Stimulated activated naive CD4-positive, alpha-beta T cell (primary cell): Measurements from ENCODE around the gene KLHL18.
"Not testable (repeated sequence)": the region's sequence is repeated elsewhere in the genome, so short reads cannot be mapped to it uniquely, and the experiment has no call there.

Source experiments
- DNase-seq, 6 experiments: peaks; one replicate each; lab custom pipeline; 2025; lab: John Stamatoyannopoulos, UW

Gene KLHL18

GRCh38 chr3:47314056-47314764, 31.5 kb downstream of the KLHL18 start:
- DNase-seq, result no peak

- no peak for DNase-seq
Observed at GRCh38 chr3:47315069-47315647, 32.4 kb downstream of the KLHL18 start.

DNA sequence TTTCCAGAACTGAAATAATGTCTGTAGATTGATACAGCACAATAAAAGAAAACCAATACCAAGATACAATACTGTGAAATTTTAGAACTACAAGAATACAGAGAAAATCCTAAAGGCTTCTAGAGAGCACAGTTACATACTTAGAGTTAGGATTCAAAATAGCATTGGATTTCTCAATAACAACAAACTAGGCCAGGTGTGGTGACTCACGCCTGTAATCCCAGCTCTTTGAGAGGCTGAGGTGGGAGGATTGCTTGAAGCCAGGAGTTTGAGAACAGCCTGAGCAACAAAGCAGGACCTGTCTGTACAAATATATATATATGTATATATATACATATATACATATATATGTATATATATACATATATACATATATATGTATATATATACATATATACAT, 33.4 kb downstream of the KLHL18 start:
- not testable (repeated sequence) for DNase-seq

DNA sequence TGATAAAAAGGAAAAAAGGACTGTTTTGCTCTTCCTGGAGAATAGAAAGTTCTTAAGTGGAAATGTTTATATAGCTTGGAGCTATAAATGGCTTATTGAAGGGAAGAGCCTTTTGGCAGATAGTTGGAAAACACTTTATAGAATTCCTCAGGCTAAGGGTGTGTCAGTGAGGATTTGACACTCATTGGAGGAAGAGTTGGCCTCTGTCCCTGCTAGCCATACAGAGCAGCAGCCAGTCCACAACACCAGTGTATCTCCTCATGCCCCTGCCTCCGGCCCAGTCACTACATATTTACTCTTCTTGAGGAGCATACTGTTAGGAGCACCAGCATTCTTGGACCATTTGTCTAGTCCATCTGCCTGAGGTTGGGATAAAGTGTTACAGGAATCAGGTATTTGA, 36.2 kb downstream of the KLHL18 start:
- no peak for DNase-seq

DNA sequence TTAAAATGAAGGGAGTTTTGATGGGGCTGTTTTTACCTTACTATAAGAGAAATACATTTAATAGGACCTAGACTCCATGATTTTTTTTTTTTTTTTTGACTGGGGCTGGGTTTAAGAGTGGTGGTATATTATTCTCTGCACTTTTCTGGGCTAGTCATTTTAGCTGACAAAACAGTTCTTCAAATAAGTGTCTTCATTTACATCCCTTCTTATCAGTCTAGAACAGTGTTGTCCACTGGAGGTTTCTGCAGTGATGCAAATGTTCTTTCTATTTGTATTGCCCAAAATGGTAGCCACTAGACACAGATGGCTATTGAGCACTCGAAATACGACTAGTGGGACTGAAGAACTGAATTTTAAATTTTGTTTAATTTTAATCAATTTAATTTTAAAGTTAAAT, 37.2 kb downstream of the KLHL18 start:
- DNase-seq, result no peak

- DNase-seq, result no peak
Observed at GRCh38 chr3:47323431-47324277, 40.9 kb downstream of the KLHL18 start.

- DNase-seq, result peak in 4 of 6 experiments; percentile 5 to 53 (median 27)
Observed at GRCh38 chr3:47324278-47324865, 41.6 kb downstream of the KLHL18 start.

GRCh38 chr3:47333907-47334306, 51.2 kb downstream of the KLHL18 start:
- DNase-seq, result no peak

- DNase-seq, result no peak
Observed at GRCh38 chr3:47337656-47338055, 54.9 kb downstream of the KLHL18 start.

- DNase-seq, result no peak
Observed at GRCh38 chr3:47339951-47340350, 57.2 kb downstream of the KLHL18 start.

DNA sequence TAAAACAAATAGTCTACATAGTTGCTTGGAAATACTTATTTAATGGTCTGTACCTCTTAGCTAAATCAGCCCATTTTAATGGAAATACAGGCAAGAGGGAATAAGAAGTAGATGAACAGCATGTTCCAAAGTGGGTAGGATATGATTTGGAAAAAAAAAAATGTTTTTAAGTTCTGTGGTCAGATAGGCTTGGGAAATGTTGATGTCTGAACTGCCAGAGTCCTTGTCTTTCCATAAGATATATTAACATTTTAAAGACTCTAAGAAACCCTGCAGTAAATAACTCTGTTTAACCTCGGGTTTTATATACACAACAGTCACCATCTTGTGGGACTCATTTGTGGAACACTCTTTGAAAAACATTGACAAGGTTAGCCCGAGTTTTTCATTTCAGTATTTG, 58.1 kb downstream of the KLHL18 start:
- no peak for DNase-seq

DNA sequence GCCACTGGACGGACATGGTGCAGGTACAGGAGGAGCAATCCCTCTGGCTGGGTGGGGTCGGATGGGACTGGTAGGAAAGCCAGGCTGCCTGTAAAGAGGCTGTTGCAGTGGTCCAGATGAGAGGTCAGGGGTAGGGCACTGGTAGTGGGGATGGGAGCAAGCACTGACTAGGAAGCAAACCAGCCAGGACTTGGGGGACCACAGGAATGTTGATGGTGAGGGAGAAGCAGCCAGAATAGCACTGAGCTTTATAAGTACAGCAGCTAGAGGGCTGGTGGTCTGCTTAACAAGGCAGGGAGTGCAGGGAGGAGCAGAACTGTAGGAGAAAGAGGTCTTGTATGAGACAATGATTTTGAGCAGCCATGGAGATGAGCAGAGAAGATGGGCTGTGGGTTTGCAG, 59.4 kb downstream of the KLHL18 start:
- DNase-seq, result no peak

DNA sequence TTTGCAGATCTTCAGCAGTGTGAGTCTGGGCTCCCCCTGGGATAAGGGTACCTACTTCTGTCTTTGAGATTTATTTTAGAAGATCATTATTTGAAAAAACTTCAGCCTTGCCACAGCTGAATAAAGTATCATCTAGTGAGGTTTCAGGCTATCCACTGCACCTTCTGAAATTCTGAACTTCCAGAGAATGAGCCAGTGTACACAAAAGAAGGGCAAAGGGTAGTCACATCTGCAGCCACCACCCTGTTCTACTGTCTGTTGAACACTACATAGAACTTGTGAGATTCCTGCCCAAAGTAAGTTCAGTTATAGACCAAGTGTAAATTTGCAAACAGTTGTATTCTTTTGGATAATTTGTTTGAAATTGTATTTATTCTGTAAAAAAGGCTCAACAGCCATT, 60.1 kb downstream of the KLHL18 start:
- DNase-seq, result no peak

- no peak for DNase-seq
Observed at GRCh38 chr3:47343471-47343971, 60.8 kb downstream of the KLHL18 start.

GRCh38 chr3:47344971-47345370, 62.2 kb downstream of the KLHL18 start:
- DNase-seq, result no peak

DNA sequence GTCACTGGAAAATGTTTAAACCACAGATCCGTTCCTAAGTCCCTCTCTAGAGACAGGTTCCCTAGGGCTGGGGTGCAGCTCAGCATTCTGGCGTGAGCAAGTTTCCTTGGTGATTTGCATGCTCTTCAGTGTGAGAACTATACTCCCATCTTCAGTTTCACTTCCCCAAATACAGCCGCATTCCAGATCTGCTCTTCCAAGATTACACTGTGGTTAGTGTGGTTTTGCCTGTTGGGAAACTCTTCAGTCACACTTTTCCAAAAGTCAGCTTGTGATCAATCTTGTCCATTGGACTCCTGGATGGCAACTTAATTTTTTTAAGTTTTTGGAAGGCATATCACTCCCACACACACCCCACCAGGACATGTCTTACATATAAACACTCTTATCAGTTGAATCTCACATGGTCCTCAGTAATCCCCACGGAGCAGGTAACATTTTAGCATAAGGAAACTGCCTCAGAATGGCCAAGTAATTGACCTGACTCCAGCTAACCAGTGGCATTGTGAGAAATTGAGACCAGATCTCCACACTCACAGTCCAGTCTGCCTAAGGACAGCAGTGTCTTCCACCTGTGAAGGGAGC, 64.6 kb downstream of the KLHL18 start:
- DNase-seq, result no peak

GRCh38 chr3:47348411-47349154, 65.8 kb downstream of the KLHL18 start:
- DNase-seq, result no peak

DNA sequence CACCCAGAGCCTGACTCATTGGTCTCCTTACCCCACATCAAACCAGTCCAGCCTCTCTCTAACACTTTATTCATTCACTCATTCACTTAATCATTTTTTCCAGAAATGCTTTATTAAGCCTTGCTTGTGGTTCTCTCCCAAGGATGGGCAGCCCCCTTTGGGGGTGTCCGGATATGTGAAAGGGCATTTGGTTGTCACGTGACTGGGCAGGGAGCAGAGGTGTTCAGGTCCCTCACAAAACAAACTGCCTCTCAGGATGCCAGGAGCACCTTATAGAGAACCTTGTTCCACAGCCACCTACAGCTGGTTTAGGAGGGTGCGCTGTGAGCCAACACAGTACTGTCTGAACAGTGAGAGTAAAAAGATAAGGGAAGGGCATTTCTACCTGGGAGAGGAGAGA, 72.3 kb downstream of the KLHL18 start:
- DNase-seq, result no peak

DNA sequence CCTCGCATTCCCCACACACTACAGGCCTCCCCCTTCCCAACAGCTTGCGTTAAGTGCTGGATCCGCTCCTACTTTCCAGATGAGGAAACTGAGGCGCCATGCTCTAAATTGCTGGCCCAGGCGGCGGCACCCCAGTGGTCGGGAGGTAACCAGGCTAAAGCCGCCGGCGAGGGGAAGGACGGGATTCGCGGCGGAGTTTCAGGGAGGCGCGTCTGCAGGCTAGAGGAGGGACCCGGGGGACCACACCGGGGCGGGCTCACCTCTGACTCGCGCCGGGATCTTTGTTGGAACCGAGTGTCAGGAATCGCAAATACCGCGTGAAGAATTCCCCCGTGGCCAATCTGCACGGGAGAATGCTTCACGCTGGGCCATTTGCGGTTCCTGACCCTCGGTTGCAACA, 73.5 kb downstream of the KLHL18 start:
- no peak for DNase-seq

DNA sequence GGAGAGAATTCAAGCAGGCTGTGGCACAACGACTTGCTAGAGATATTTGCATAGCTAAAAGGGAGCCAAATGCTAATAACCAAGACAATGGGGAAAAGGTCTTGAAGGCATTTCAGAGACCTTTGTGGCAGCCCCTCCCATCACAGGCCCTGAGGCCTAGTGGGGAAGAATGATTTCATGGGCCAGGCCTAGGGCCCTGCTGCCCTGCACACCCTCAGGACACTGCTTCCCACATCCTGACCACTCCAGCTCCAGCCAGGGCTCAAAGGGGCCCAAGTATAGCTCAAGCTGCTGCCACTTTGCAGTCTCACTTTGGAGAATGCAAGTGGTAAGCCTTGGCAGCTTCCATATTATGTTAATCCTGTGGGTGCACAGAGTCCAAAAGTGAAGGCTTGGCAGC, 76.6 kb downstream of the KLHL18 start:
- no peak for DNase-seq

- DNase-seq, result not testable (repeated sequence)
Observed at GRCh38 chr3:47360110-47360517, 77.4 kb downstream of the KLHL18 start.
